Peyer's patch (tissue), 4 donors: Measurements from ENCODE around the gene ELL.

Source experiments
- POLR2A ChIP-seq, 2 donors: fragments of 450-650 bp; IDR thresholded peaks; one replicate each; pipeline ENCODE4 v1.5.1; 2017; ENCODE audit warnings: antibody characterized with exemption in 2 of 2, mild to moderate bottlenecking in 2 of 2, moderate library complexity in 2 of 2
- TF ChIP-seq, protein P1 (sequence below), 6 experiments: fragments of 450-650 bp in 4 of 6; fragments of 200-600 bp in 2 of 6; sonication (generic) in 1 of 6; IDR thresholded peaks; one replicate each; pipeline ENCODE4 v1.5.1; 2017 to 2019; ENCODE audit warnings: antibody characterized with exemption in 6 of 6, mild to moderate bottlenecking in 3 of 6, moderate library complexity in 1 of 6

DNA sequence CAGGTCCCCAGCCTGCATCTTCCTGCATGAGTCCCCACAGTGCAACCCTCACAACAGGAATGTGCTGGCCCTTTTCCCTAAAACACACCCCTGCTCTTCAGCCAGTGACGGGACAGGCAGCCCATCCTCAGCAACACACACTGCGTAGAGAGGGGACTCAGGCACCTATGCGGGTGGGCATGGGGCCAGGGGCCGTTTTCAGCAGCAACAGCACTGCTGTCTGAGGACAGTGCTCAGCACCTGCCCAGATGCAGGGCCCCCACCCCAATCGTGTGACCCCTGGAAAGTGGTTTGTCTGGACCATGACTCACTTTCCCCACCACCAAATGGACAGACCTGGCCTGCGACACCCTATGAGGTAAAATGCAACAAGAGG lies 55.9 kb downstream of the ELL start:
- TF ChIP-seq POLR2A (IDR thresholded peaks at IDR 0.05), result no peak
- TF ChIP-seq, protein P1, sequence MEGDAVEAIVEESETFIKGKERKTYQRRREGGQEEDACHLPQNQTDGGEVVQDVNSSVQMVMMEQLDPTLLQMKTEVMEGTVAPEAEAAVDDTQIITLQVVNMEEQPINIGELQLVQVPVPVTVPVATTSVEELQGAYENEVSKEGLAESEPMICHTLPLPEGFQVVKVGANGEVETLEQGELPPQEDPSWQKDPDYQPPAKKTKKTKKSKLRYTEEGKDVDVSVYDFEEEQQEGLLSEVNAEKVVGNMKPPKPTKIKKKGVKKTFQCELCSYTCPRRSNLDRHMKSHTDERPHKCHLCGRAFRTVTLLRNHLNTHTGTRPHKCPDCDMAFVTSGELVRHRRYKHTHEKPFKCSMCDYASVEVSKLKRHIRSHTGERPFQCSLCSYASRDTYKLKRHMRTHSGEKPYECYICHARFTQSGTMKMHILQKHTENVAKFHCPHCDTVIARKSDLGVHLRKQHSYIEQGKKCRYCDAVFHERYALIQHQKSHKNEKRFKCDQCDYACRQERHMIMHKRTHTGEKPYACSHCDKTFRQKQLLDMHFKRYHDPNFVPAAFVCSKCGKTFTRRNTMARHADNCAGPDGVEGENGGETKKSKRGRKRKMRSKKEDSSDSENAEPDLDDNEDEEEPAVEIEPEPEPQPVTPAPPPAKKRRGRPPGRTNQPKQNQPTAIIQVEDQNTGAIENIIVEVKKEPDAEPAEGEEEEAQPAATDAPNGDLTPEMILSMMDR (IDR thresholded peaks at IDR 0.05), result no peak
